ENCODE results near the gene ELFN2.
"Not testable (repeated sequence)": the region's sequence is repeated elsewhere in the genome, so short reads cannot be mapped to it uniquely, and the experiment has no call there.

ELFN2 gene

DNA sequence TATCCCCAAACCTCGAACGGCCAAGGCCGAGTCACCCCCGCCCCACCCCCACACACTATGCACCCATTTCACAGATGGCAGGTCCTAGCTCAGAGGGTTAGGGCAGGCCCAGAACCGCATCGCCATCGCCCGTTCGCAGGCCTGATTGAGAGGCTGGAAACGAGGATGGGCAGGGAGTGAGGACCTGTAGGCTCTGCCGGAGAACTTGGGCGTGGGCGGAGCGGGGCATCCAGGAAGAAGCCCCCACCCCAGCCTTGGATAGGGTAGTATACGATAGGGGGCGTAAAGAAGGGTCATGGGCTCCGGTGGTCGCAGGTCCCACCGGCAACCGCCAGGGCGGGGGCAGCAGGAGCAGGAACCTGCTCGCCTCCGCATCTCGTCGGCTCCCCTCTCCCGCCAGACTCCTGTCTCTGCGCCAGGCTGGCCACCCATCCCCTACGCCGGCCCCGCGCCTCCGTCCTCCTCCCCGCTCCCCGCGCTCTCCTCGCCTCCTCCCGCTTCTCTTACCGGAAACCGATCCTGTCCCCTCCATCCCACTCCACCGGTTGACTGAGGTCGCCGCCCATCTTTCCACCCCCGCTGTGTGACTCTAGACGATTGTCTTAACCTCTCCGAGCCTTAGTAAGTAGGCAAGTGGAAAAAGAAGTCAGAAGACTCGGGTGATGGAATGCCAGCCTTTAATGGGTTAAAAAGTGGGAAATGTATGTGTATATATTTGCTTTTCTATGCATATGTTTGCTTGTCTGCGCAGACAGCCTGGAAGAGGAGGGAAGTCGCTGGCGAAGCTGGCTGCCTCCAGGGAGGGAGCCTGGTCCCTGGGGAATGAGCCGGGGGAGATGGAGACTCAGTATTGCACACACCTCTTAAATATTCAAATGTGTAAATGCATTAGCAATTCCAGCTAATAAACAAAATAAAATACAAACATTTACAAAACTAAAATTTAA is 92.1 kb downstream of the ELFN2 start:
- DNase-seq (ENCODE audit: low spot score) = no peak

DNA sequence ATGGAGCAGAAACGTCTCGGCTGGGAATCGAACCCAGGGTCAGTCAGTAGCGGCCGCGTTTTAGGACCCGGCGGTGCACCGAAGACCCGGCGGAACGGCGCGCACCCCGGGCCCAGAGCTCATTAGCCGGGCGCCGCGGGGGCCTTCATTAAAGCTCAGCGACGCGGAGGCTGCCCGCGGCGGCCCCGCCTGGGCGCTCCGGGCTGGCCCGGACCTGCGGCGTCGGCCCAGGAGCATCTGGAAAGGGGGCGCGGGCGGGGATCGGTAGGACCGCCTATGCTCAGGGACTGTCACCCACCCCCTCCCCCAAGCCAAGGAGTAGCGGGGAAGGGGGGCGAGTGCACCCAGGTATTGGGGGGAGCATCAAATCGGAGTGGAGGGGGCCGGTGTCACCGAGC is 92.8 kb downstream of the ELFN2 start:
- DNase-seq (ENCODE audit: low spot score) = no peak

DNA sequence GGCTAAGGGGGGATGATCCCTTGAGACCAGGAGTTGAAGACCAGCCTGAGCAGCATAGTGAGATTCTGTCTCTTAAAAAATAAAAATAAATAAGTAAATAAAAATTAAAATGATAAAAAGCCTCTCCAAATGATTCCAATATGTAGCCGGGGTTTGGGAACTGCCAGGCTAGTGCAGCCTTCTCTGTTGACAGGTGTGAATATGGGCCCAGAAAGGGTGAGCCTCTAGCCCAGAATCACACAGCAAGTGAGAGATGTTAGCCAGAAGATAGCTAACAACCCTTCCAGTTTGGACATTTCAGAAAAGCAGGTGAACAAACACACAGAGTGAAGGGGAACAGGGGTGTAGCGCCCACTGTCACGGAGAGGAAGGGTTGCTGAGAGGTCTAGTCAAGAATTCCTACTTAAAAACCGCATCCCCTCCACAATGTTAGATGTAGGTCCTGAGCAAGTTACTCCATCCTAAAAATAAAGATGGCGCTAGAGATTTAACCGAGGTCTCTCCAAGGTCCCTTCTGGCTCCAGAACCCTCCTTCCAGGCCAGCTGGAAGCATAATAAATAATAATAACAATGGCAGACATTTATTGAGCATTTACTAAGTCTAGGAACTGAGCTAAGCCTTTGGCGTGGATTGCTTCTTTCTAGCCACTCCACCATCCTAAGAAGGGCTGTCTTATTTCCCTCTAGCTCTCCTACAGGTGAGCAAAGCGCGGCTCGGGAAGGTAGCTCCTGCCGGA is 93.4 kb downstream of the ELFN2 start:
- no peak for DNase-seq (ENCODE audit: low spot score)

- DNase-seq (ENCODE audit: low spot score) = no peak
Measured at GRCh38 chr22:37331856-37332536, 95.3 kb downstream of the ELFN2 start.

DNA sequence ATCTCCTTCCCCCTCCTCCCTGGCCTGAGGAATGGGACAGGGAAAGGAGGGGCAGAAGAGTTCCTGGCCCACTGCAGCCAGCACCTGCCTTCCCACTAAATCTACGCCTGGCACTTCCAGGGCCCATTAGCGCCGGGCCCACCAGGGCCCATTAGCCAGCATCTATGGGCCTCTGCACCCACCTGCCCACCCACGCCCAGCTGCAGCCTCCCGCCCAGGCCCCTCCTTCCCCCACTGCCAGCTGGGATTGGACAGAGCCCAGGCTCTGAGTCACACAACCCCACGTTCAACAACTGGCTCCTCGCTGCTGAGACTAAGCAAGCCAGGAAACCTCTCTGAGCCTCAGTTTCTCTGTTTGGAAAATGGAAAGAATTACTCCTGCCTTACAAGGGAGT is 96.2 kb downstream of the ELFN2 start:
- DNase-seq (ENCODE audit: low spot score) = no peak

DNA sequence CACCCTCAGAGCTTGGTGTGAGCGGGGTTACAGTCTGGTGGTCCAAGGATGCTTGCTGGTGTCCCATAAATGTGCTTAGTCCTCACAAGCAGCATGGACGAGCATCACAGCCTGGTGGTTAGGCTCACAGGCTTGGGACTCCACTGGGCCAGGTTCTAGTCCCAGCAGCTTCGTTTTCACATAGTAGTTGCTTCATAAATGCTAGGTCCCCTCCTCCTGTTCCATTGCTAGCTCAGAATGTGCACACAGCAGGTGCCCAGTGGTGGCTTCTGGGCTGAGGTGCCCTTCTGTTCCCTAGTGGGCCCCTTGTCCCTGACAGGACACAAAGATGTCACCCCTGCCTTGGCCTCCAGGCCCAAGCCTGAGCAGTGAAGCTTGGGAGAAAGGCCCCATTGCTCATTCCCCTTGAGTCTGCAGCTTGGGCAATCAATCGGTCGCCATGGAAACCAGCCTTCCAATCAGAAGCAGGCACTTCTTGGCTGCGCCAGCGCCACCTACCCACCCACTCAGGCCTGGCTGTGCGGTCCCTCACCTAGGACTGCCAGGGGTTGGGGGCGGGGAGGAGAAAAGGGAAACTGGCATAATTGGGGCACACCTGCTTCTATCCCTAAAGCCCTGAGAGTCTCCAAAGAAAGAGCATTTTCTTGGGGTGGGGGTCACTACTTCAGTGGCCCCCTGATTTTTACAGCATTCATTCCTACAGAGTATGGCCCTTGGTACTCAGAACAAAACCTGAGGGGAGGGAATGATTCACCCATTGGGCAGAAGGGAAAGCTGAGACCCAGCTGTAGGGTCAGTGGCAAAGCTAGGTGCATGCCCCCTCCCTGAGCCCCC is 96.9 kb downstream of the ELFN2 start:
- DNase-seq (ENCODE audit: low spot score) = no peak

- DNase-seq (ENCODE audit: low spot score) = no peak
Measured at GRCh38 chr22:37329238-37330140, 97.8 kb downstream of the ELFN2 start.

- DNase-seq (ENCODE audit: low spot score) = not testable (repeated sequence)
Measured at GRCh38 chr22:37328538-37329237, 98.6 kb downstream of the ELFN2 start.

- no peak for DNase-seq (ENCODE audit: low spot score)
Measured at GRCh38 chr22:37328017-37328416, 99.3 kb downstream of the ELFN2 start.

DNA sequence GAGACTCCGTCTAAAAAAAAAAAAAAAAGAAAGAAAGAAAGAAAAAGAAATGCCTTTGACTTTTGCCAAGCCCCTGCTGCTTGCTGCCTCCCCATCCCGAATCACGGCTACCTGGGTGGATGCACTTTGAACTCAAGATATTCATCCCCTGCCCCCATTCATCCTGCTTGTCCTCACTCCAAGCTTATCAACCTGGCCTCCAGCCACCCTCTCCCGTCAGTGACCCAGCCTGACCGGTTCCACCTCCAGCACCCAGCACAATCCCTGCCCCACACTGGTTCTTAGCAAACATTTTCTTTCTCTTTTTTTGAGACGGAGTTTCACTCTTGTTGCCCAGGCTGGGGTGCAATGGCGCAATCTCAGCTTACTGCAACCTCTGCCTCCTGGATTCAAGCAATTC is 100.6 kb downstream of the ELFN2 start:
- DNase-seq (ENCODE audit: low spot score) = no peak

- DNase-seq (ENCODE audit: low spot score) = no peak
Measured at GRCh38 chr22:37325039-37325395, 102.3 kb downstream of the ELFN2 start.

DNA sequence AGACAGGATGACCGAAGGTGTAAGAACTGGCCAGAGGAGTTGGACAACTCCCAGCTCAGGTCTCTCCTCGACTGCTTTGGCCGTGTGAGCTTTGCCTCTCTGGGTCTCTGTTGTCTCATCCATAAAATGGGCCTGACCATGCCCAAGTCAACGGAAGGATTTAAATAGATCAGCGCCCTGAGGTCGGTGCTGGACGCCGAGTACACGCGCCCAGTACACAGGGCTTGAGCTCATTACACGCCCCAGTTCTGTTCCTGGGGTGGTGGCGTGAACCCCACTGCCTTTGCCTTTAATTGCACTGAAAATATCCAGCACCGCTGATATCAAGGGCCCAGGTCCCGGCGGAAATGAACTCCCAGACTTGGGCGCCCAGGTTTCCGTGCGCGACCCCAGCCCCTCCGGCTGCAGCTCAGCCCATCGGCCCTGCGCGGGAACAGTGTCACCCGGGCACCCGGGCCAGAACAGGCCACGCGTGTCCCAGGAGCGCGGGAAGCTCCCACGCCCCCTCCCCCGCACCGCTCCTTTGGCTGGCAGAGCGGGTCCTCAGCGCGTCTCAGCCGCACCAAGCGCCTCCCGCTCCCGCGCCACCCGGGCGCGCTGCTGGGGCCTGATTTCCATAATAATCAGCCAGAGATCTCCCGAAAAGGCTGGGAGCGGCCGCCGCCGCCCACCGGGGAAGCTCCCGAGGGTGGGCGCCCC is 102.8 kb downstream of the ELFN2 start:
- no peak for DNase-seq (ENCODE audit: low spot score)

DNA sequence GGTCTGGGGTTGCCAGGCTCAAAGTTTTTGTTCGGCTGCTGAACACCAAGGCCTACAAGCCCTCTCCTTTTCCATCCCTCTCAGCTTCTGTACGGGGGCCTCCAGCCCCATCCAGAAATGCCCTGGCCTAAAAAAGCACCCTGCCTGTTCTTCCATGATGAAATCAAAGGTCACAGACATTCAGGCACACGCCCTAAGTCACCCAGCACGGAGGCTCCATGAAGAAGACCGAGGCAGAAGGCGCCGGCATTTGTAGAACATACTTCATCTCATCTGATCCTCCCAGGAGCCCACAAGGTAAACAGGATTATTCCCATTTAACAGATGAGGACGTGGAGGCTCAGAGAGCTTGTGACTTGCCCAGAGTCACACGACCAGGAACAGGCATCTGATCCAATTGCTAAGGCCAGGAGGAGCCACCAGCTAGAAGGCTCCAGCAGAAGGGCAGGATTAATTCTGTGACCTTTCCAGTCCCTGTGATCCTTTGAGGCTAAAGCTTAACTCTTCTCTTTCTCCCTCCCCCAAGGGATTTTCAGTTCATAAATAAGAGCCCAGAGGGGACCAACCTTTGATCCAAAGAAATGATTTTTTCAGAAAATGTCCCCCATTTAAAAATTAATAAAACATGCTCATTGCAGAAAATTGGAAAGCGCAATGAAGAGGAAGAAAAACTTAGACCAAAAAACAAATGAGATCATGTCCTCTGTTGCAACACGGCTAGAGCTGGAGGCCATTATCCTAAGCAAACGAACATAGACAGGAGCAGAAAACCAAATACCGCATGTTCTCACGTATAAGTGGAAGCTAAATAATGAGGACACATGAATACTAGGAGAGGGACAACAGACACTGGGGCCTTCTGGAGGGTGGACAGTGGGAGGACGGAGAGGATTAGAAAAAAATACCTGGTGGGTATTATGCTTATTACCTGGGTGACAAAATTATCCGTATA is 106.3 kb downstream of the ELFN2 start:
- no peak for DNase-seq (ENCODE audit: low spot score)

DNA sequence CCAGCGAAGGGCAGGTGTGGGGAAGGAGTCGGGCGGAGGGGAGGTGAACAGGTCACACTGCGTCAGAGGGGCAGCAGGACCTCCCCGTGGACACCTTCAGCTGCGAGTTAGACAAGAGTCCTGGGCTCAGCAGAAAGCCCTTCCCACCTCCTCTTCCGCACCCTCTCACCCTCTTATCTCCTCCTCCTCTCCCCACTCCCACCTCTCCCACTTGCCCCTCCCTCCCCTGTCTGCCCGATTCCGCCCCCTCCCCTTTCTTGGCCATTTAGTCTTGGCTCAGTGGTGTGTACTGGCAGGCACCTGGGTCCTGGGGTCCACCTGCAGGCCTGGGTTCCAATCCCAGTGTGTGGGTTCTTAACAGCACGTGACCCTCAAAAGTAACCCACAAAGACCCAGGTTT is 107.8 kb downstream of the ELFN2 start:
- no peak for DNase-seq (ENCODE audit: low spot score)

GRCh38 chr22:37318364-37319109 is 108.7 kb downstream of the ELFN2 start:
- no peak for DNase-seq (ENCODE audit: low spot score)

All from hematopoietic multipotent progenitor cell treated with erythropoietin and hydrocortisone succinate and interleukin-3 and kit ligand, for 17 days (in vitro differentiated cells).